ENCODE measurements around the gene FAM124A. TPM values are rescaled to one million over a fixed set of nuclear protein-coding genes. Genes with fewer than 3 reads are reported as not detected.

The FAM124A gene
- total RNA-seq, 1 donor from 2014 or later, result 4.6 TPM

DNA sequence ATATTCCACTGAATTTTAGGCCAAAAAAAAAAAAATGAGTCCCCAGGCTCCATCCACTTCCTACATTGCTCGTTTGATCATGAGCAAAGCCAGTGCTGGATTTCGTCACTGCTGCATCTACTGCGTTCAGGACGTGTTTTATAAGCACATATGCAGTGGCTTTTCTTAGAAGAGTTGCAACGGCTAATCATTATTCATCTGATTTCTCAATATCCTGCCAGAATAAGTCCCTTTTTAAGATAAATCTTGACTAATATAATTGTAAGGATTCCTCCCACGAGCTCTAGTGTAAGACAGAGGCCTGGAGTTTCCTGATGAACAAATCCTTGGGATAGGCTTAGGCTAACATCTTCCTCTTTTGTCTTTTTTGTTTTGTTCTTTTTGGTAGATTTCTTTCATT is 19.5 kb downstream of the FAM124A start:
- no peak for DNase-seq (ENCODE audit: low read depth in 2 of 2)

DNA sequence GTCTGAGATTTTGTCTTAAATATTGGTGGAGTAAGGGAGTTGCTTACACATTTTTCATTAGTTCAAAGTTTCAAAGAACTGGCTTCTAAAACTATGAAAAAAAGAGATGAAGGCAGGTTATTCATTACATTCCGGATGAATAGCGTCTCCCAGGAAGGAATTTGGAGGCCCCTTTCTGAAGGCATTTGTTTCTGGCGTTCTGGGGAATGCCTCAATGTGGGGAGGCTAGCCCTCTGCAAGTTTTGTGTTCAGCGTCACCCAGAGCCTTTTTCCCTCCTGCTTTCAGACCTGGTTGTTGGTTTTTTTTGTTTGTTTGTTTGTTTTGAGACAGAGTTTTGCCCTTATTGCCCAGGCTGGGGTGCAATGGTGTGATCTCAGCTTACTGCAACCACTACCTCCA is 21.0 kb downstream of the FAM124A start:
- no peak for DNase-seq (ENCODE audit: low read depth in 2 of 2)

DNA sequence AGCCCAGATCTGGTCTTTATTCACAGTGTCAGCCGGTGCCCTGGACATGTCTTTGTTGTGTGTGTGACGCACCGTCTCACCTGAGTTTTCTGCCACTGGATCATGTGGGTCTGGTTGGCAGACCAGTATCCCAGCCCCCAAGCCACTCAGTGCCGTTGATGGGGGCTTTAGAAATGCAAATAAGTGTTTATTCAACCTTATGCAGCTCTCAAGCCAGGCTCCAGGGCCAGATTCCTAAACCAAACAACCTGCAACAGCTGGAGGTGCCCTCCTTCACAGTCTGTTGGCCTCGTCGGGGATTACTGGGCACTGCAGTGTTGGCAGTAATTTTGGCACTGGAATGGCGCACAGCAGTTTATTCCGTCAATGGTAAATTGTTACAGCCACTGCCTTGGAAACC is 21.6 kb downstream of the FAM124A start:
- DNase-seq (ENCODE audit: low read depth in 2 of 2), result no peak

DNA sequence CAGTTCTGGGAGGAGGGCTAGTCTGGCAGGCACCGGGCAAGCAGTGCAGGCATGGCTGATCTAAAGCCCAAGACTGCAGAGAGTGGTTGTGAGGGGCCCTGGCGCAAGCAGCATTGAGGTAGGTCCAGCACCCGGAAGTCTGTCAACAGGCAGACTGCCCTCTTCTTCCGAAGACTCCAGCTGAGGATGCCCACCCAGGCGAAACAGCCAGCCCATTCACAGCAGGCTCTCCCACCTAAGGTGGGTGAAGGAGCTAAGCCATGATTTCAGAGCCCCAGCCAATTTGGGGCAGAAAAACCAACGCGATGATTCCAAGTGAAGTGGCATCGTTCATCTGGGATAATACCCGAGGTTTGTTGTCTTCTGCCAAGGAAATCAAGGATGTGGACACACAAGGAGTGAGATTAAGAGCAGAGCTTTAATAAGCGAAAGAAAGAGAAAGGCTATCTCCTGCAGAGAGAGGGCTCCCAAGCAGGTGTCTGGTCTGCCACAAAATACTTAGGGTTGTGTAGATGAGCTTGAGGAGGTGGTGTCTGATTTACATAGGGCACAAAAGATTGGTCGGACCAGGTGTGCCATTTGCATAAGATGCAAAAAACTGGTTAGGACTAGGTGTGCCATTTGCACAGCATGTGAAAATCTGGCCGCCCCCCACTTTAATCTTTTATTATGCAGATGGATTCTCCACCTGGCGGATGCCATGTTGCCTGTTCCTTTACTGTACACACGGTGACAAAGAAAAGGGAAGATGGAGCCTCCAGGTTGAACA is 22.6 kb downstream of the FAM124A start:
- no peak for DNase-seq (ENCODE audit: low read depth in 2 of 2)

DNA sequence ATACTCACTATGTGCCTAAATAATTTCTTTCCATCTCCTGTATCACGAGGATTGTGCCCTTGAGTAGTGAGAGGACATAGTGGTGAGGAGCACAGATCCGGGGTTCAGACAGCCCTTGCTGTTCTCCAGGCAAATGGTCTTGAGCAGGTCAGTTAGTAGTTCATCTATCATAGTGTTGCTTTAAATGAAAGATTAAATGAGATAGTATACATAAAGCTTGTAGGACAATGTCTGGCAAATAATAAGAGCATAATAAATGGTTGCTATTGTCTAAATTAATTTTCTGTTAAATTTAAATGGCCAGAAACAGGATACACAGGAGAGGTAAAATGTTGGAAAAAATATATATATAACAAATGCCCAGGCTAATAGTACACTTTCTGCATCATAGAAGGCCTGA is 23.4 kb downstream of the FAM124A start:
- DNase-seq (ENCODE audit: low read depth in 2 of 2), result no peak

DNA sequence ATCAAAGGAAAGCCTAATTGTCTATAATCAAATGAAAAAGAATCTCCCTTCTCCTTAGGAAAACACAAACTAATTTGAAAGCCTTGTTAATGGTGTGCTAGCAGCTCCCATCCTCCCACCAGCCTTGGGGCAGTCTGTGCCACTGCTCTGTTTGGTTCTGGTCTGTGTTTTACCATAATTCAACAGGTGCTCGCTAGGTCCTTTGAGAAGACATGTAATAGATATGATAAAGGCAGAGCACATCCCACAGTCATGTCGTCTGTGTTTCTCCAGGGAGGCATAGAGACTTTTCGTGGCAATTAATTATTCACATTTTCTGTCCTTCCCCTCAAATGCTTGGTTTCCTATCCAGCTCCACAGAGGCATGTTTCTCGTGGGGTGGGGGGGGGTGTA is 23.8 kb downstream of the FAM124A start:
- no peak for DNase-seq (ENCODE audit: low read depth in 2 of 2)

DNA sequence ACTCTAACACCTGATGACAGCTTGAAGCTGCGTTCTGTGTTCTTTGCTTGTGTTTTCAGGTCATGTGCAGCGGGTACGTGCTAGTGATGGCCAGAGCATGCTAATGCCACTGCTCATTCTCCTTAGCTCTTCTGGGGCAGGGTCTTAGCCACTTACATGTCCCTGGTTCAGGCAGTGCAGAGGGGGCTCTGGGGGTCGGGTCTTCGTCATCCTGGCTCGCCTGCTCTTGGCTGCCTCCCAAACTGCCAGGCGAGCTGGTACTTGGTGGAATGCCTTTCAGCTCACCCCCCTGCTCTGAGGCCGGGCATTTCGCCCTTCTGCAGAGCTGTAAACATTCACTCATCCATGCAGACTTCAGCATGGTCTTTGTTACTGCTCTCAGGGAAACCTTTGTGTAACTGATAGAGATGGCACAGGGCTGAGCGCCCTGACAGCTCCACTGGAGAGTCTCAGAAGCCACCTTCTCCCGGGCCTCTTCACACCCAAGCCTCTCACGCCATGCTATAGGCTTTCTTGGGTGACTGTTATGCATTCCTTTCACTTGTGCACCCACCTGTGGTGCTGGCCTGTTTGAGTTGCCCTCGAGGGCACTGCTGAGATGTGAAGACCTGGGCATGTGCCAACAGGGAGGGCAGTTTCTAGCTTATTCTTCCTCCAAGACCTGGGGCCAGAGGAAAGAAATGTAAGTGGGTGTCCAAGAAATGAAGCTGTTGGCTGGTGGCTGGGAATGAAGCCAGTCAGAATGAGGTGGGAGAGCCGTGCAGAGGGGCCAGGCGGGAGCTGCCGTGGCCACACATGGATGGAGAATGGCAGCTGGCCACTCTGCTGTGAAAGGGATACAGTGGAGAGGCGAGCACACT is 24.4 kb downstream of the FAM124A start:
- no peak for DNase-seq (ENCODE audit: low read depth in 2 of 2)

DNA sequence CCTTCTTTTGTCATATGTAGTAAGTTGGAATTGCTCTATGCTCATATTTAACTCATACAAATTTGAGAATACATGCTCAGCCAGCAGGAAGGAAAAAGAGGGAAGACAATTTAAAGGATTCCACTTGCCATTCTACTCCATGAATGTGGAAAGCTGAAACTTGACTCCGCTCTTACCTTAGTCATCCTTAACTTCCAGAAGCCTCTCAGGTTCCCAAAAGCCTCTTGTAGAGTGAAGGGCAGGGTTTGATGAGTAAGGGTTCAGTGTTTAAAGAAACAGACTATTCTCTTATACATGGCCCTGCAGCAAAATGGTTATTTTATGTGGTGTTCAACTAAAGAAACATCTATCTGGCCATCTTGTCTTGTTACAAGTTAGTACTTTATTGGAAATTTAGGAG is 27.1 kb downstream of the FAM124A start:
- DNase-seq (ENCODE audit: low read depth in 2 of 2), result no peak

DNA sequence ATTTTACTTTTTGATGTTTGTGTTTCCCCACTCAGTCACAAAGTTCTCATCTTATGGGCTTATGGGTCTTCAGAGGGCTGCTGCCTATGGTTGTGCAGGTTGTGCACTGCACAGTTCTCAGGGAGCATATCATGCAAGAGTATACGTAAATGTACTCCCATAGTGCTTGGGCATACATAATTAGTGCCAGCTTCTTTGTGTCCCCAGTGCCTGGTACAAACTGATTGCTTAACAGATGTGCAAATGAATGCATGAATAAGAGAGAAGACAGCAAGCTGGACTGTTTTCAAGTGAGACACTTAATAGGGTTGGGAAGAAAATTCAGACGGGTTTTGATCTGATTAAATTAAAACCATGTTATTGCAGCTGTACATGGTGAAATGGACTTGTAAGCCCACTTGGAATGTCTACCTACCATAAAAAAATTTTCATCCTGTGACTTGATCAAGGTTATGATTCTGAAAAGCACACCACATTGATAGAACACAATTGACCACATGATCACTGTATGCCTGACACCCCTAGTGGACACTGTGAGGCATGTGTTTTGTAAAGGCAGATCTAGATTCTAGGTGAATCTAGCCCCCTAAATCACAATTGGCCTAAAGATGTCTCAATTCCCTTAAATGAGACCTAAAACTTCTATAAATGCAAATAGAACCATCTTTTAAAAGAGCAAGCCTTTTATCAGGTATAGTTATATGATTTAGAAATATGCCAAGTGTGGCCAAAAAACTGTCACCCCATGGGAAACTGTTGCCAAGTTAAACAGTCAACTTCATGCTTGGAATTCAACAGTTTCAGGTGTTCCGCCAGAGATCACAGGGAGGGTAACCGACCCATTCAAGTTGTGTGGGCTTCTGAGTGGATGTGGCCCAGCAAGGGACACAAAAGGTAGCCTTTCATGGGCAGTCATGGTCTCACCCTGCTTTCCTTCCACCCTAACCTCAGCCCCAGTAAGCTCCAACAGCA is 27.9 kb downstream of the FAM124A start:
- peak in 1 of 2 donors; percentile 20 for DNase-seq (ENCODE audit: low read depth in 2 of 2)

DNA sequence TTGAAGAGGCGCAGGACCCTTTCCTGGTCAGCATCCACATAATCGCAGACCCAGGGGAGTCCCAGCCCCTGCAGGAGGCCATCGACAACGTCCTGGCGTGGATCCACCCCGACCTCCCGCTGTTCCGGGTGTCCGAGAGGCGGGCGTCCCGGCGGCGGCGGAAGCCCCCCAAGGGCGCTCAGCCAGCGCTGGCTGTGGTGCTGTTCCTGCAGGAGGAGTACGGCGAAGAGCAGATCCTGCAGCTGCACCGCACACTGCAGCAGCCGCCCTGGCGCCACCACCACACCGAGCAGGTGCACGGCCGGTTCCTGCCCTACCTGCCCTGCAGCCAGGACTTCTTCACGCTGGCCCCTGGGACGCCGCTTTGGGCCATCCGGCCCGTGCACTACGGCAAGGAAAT is 29.3 kb downstream of the FAM124A start:
- DNase-seq (ENCODE audit: low read depth in 2 of 2), result no peak

DNA sequence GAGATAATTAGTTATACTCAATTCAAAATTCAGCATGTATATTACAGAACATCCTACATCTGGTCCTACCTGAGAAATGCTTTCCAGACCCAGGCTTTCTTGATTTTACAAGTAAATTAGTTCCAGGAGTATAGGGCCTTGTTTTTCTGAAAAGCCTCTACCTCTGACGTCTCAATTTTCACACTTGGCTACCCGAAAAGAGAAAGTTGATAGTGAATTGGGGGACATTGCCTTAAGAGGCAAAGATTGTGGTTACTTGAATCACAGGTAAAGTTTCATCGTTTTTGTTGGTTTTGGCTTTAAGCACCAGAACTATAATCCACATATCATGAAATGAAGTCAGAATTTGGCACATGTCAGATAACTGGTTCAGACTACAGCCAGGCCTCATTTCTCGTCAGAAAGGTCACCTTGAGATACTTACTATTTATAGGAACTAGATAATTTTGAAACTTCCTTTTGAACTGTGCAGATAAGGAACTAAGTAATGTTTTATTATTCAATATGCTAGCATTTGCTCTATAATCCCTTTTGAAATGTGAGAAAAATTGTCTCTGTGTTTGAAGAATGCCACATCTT is 30.8 kb downstream of the FAM124A start:
- DNase-seq (ENCODE audit: low read depth in 2 of 2), result no peak

DNA sequence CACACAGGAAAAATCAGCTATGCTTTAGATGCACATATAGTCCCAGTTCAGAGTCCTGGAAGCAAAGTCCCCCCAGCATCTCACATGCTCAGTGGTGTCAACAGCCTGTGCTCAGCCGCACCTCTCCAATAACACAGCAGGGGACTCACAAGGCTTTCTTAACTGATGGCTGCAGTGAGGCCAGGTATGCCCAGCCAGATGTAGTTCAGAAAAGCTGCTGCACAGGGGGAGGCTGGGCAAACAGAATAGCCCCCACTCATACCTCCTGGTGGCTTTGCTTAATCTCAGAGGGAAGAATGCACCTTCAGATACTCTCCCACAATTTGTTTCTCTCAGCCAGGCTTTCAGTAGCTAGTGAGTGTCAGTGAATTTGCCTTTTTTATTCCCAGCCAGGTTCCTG is 33.4 kb downstream of the FAM124A start:
- DNase-seq (ENCODE audit: low read depth in 2 of 2), result no peak

DNA sequence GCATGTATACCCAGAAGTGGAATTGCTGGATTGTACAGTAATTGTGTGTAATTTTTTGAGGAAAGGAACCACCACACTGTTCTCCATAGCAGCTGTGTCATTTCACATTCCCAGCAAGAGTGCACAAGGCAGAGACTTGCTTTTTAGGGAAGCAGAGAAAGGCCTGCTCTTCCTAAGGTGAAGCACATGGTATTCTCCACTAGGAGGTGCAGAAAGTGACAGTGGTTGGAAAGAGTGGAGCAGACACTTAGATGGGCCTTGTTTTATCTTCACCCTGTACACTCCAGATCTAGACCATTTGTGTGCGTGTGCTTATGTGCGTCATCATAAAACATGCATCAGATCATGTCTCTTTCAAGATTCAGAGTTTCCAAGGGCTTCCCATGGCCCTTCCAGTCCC is 35.0 kb downstream of the FAM124A start:
- no peak for DNase-seq (ENCODE audit: low read depth in 2 of 2)

DNA sequence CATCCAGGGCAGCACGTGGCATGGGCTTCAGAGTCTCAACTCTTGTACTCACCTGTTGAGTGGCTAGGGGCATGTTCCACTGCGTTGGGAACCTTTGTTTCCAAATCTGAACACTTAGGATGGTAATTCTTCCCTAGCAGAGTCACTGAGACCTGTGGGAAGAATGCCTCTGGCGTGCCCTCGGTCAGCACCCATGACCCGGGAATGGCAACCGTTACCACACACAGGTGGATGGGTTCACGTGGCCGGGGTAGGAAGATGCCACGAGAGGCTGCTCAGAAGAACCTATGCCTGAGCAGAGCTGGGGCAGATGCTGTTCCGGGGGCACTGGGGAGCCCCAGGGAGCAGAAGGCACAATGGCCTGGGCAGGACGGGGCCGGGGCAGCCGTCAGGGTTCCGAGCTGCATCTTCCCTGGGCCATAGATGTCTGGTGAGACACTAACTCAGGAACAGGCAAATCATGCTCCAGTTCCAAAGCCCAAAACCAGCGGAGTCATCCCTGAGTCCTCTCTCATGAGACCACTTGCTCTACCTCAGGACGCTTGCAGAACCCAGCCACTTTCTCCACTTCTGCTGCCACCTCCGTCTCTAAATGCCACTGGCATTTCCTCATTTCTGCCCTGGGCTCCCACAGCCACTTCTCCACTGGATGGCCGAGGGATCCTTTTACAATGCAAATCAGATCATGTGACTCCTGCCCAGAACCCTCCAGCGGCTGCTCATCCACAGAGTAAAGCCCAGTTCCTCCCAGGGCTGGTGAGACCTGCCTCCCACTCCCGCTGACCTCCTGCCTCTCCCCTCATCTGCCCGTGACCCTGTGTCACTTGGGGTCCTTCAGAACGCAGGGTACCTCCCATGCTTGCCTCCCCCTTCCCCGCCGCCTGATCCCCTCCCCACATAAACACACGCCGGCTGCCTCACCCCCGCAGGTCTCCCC is 36.7 kb downstream of the FAM124A start:
- DNase-seq (ENCODE audit: low read depth in 2 of 2), result no peak

DNA sequence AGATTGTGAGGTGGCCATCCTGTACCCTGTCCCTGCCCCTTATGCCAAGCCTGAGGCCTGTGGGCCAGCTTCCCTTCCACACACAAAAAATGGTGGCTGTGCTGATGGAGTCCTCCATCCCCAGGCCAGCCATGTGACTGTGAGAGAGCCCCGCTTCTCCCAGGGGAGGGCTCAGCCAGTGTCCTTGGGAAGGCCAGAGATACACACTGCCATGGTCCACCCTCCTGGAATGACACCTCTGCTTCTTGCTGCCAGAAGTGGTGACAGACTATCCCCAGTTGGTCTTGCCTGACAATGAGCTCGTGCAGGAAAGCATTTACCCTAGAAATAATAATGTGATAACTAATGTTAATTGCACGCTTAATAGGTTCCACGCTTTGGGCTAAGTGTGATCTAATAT is 38.0 kb downstream of the FAM124A start:
- DNase-seq (ENCODE audit: low read depth in 2 of 2), result no peak

DNA sequence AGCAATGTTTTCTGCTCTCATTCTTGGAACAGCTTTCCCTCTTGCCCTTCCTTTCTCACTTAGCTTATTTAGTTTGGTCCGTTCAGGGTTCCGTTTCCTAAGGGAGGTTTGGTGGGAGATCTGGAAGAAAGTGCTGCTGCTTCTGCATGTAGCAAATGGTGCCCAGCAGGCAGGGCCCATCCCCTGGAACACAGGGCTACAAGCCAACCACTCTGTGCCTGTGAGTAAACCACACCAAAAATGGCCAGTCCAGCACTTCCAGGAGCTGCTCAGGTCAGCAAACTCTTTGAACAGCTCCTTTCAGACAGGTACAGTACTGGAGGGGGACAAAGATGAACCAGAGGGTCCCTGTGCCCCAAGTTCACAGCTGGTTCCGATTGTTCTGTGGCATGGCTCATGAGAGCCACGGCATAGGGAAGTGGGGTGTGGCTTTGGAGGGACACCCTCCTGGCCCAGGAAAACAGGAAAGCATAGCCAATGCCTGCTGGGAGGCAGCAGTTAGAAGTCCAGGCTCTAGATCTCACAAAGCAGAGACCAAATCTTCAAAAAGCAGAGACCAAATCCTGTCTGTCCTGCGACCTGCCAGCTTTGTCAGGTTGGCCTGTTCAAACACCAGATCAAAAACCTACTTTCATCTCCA is 39.5 kb downstream of the FAM124A start:
- DNase-seq (ENCODE audit: low read depth in 2 of 2), result no peak

DNA sequence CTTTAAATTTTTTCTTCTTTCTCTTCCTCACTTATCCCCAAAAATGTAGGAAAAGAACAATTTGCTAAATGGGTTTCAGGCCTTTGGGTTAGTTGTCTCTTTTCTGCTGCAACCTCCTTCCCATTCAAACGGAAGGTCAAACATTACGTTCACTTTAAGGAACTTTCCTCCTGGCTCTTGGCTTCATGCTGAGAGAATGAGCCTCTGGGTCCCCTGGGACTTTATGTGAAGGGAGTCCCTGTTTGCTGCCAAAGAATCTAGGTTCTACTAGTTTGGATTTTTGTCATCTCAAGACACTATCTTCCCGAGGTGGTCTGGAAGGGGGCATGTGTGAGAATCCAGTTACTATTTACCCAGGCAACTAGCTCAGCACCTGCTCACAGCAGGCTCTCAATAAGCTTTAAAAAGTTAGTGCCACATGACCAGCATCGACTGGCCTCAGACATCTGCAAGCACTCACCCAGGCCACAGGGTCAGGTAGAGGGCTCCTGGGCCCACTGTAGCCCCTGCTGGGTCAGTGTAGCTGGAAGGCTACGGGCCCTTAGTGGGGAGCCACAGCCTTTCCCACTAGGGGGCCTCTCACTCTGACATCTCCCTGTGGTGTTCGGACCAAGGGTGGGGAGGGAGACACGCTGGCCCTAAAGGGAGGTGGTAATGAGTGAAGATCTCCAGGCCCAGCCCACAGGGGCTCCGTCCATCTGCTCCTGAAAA is 40.5 kb downstream of the FAM124A start:
- no peak for DNase-seq (ENCODE audit: low read depth in 2 of 2)

DNA sequence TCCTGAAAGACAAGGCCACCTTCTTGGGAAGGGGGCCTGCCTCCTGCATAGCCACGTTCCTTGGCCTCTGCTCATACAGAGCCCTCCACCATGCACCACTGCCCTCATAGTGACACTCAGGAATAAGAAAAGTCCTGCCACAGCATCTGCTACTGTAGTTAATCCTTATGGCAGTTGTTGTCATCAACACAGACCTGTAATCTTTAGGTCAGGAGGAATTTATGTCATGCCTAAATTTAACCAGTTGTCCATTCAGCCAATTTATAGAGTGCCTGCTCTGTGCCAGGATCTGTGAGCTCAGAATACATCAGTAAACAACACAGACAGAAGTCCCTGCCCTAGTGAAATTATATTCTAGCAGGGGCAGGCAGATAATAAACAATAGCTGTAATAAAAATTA is 44.4 kb downstream of the FAM124A start:
- DNase-seq (ENCODE audit: low read depth in 2 of 2), result no peak

DNA sequence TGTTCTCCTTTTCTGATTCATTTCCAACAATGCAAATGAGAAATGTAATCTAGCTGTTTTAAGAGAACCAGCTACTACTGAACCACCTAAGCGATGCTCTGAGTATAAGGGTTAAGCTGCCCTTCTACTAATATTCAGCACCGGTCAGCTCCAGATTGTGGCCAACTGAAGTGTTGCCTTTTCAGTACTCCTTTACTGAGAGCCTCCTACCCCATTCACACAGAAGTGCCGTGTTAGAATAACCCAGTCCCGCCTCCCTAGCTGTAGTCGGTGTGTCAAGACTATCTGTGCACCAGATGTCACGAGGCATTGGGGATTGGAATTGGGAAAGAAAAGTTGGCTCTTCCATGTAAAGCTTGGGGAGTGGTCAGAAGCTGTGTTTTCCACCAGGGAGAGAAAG is 45.4 kb downstream of the FAM124A start:
- no peak for DNase-seq (ENCODE audit: low read depth in 2 of 2)
